Measurements from ENCODE around the gene RBMS3. TPM values are rescaled to one million over a fixed set of nuclear protein-coding genes. Genes with fewer than 3 reads are reported as not detected.

The RBMS3 gene
- total RNA-seq, 1 donor from 2014 or later: 13.2 TPM

- TF ChIP-seq CTCF (conservative IDR thresholded peaks at IDR 0.05; ENCODE audit: low read depth, low read length): no peak
- no peak for DNase-seq (ENCODE audit: low read depth)
- no peak overlapping the region for H3K4me3 ChIP-seq (ENCODE audit: low read depth, low read length)
Measured at GRCh38 chr3:29859726-29860270, 578.9 kb downstream of the RBMS3 start.

DNA sequence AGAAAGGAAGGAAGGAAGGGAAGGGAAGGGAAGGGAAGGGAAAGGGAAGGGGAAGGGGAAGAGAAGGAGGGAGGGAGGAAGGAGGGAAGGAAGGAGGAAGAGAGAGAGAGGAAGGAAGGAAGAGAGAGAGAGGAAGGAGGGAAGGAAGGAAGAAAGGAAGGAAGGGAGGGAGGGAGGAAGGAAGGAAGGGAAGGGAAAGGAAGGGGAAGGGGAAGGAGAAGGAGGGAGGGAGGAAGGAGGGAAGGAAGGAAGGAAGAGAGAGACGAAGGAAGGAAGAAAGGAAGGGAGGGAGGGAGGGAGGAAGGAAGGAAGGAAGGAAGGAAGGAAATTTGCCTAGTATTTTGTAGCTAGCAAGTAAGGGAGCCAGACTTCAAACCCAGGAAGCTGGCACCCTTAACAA, 583.9 kb downstream of the RBMS3 start:
- TF ChIP-seq CTCF (conservative IDR thresholded peaks at IDR 0.05; ENCODE audit: low read depth, low read length): no peak
- DNase-seq (ENCODE audit: low read depth): no peak
- no peak overlapping the region for H3K4me3 ChIP-seq (ENCODE audit: low read depth, low read length)

GRCh38 chr3:29868543-29869101, 587.8 kb downstream of the RBMS3 start:
- H3K4me3 ChIP-seq (ENCODE audit: low read depth, low read length): no peak overlapping the region
- TF ChIP-seq CTCF (conservative IDR thresholded peaks at IDR 0.05; ENCODE audit: low read depth, low read length): no peak
- no peak for DNase-seq (ENCODE audit: low read depth)

GRCh38 chr3:29870136-29870535, 589.3 kb downstream of the RBMS3 start:
- no peak overlapping the region for H3K4me3 ChIP-seq (ENCODE audit: low read depth, low read length)
- no peak for DNase-seq (ENCODE audit: low read depth)
- no peak for TF ChIP-seq CTCF (conservative IDR thresholded peaks at IDR 0.05; ENCODE audit: low read depth, low read length)

- H3K4me3 ChIP-seq (ENCODE audit: low read depth, low read length): no peak overlapping the region
- TF ChIP-seq CTCF (conservative IDR thresholded peaks at IDR 0.05; ENCODE audit: low read depth, low read length): no peak
- DNase-seq (ENCODE audit: low read depth): no peak
Measured at GRCh38 chr3:29871087-29871486, 590.2 kb downstream of the RBMS3 start.

GRCh38 chr3:29880809-29881208, 599.9 kb downstream of the RBMS3 start:
- H3K4me3 ChIP-seq (ENCODE audit: low read depth, low read length): no peak overlapping the region
- no peak for TF ChIP-seq CTCF (conservative IDR thresholded peaks at IDR 0.05; ENCODE audit: low read depth, low read length)
- no peak for DNase-seq (ENCODE audit: low read depth)

DNA sequence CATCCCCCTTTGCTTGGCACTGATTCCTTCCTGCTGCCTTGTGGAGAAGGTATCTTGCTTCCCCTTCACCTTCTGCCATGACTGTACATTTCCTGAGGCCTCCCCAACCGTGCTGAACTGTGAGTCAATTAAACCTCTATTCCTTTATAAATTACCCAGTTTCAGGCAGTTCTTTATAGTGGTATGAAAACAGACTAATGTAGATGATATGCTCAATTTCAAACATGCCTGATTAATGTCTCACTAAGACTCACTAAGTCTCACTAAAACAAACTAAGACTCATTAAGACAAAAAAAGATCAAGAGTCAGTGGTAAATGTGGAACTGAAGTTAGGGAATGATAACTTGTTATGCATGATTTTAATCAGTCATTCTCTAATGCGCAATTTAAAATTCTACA, 606.6 kb downstream of the RBMS3 start:
- TF ChIP-seq CTCF (conservative IDR thresholded peaks at IDR 0.05; ENCODE audit: low read depth, low read length): no peak
- H3K4me3 ChIP-seq (ENCODE audit: low read depth, low read length): no peak overlapping the region
- no peak for DNase-seq (ENCODE audit: low read depth)

Measured in epithelial cell of proximal tubule (primary cell).